SIG-M5 treated with dmso at 0.1 percent for 504 hours (cell line): ENCODE data around the gene COL9A2.

Experiments
- DNase-seq: peaks from one replicate; lab custom pipeline; 2025; ENCODE audit not compliant: unreplicated experiment; lab: John Stamatoyannopoulos, UW

The COL9A2 gene

GRCh38 chr1:40318970-40319621, 2.0 kb upstream of the COL9A2 start:
- DNase-seq, result no peak

GRCh38 chr1:40318476-40318875, 1.4 kb upstream of the COL9A2 start:
- no peak for DNase-seq

GRCh38 chr1:40317394-40318074, 448 bp upstream of the COL9A2 start:
- DNase-seq, result no peak

- DNase-seq, result no peak
Measured at GRCh38 chr1:40315795-40316594, 1.1 kb downstream of the COL9A2 start.

- DNase-seq, result peak; percentile 78
Measured at GRCh38 chr1:40315239-40315794, 1.8 kb downstream of the COL9A2 start.

- no peak for DNase-seq
Measured at GRCh38 chr1:40314721-40315238, 2.3 kb downstream of the COL9A2 start.

GRCh38 chr1:40313958-40314720, 2.9 kb downstream of the COL9A2 start:
- DNase-seq, result no peak

- DNase-seq, result no peak
Measured at GRCh38 chr1:40313329-40313957, 3.6 kb downstream of the COL9A2 start.

GRCh38 chr1:40312238-40313205, 4.6 kb downstream of the COL9A2 start:
- DNase-seq, result peak; percentile 52

GRCh38 chr1:40311692-40312091, 5.4 kb downstream of the COL9A2 start:
- DNase-seq, result no peak

- no peak for DNase-seq
Measured at GRCh38 chr1:40310983-40311642, 6.0 kb downstream of the COL9A2 start.

- DNase-seq, result no peak
Measured at GRCh38 chr1:40310129-40310461, 7.0 kb downstream of the COL9A2 start.

- DNase-seq, result no peak
Measured at GRCh38 chr1:40309374-40310128, 7.5 kb downstream of the COL9A2 start.

- DNase-seq, result no peak
Measured at GRCh38 chr1:40308036-40308727, 8.9 kb downstream of the COL9A2 start.

- DNase-seq, result no peak
Measured at GRCh38 chr1:40307186-40307585, 9.9 kb downstream of the COL9A2 start.

GRCh38 chr1:40306296-40306695, 10.8 kb downstream of the COL9A2 start:
- no peak for DNase-seq

GRCh38 chr1:40305871-40306270, 11.2 kb downstream of the COL9A2 start:
- DNase-seq, result no peak
